ENCODE data around the gene MYOM1.
"Not testable (repeated sequence)": the region's sequence is repeated elsewhere in the genome, so short reads cannot be mapped to it uniquely, and the experiment has no call there.

The MYOM1 gene

DNA sequence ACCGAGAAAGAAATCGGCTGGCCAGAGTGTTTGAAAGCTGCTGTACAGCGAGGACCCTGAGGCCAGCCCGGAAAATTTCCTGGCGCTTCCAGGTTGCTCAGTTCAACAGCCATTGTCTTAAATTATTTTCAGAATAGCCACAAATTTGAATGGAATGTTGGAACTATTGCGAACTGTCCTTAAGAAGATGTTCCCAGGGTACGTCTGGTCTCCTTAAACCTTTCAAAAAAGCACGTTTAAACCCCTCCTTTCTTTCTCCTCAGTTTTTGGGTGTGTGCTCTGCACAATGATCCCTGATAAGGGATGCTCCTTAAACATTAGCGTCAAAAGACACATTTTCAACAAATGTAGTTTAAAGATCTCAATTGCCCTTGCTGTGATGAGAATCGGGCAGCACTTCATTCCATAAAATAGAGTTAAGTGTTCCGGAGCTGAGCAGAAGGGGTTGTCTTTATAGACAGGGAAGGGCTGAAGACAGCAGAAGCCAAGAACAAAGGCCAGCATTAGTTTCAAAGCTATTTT lies 192.3 kb downstream of the MYOM1 start:
- DNase-seq (ENCODE audit: low read depth) = no peak

DNA sequence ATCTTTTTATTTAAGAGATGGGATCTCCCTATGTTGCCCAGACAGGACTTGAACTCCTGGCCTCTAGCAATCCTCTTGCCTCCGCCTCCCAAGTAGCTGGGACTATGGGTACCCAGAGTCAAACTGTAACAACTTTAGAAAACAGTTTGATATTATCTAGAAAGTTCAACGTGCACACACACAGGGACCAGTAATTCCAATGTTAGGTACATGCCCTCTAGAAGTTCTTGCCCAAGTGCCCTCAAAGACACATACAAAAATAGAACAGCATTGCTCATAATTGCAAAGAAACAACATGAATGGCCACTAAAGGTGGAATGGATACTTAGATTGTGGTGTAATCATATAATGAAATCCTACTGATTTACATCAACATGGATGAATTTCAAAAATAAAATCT lies 194.2 kb downstream of the MYOM1 start:
- no peak for DNase-seq (ENCODE audit: low read depth)

DNA sequence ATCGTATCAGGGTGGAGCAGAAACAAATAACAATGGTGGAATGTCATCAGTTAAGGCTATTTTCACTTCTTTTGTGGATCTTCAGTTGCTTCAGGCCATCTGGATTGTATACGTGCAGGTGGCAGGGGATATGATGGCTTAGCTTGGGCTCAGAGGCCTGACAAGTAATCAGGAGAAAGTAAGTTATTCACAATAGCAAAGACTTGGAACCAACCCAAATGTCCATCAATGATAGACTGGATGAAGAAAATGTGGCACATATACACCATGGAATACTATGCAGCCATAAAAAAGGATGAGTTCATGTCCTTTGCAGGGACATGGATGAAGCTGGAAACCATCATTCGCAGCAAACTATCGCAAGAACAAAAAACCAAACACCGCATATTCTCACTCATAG lies 196.2 kb downstream of the MYOM1 start:
- DNase-seq (ENCODE audit: low read depth) = not testable (repeated sequence)

Data from activated T-cell treated with anti-CD3 and anti-CD28 coated beads for 1 hour (primary cell).